Loucy (cell line): ENCODE measurements around the gene SPATS2.
A peak's percentile ranks its signal among the peaks of the same experiment; 100 is the strongest.

Source experiments
- CTCF ChIP-seq: fragments of 200-600 bp; sonication (generic); conservative IDR thresholded peaks from 2 replicates; pipeline ENCODE4 v1.5.1; 2014; ENCODE audit warnings: mild to moderate bottlenecking, antibody characterized with exemption, low read length
- EZH2phosphoT487 ChIP-seq: fragments of 200-600 bp; IDR thresholded peaks from 2 replicates; pipeline ENCODE4 v1.6.1; 2018; ENCODE audit warnings: antibody characterized with exemption, mild to moderate bottlenecking, moderate library complexity, borderline replicate concordance

GRCh38 chr12:49358483-49359141 is 8.7 kb upstream of the SPATS2 start:
- TF ChIP-seq EZH2phosphoT487 = no peak
- peak; percentile 90 for TF ChIP-seq CTCF
